GM18868 (cell line): ENCODE measurements around the gene ATXN7L1.
A peak's percentile ranks its signal among the peaks of the same experiment; 100 is the strongest.

Experiments used
- ATAC-seq: cut with Tn5 transposase; IDR thresholded peaks from one replicate; pipeline ENCODE4 v1.9.1; 2021; ENCODE audit warnings: mild to moderate bottlenecking, moderate library complexity; ENCODE audit not compliant: unreplicated experiment

The ATXN7L1 gene

DNA sequence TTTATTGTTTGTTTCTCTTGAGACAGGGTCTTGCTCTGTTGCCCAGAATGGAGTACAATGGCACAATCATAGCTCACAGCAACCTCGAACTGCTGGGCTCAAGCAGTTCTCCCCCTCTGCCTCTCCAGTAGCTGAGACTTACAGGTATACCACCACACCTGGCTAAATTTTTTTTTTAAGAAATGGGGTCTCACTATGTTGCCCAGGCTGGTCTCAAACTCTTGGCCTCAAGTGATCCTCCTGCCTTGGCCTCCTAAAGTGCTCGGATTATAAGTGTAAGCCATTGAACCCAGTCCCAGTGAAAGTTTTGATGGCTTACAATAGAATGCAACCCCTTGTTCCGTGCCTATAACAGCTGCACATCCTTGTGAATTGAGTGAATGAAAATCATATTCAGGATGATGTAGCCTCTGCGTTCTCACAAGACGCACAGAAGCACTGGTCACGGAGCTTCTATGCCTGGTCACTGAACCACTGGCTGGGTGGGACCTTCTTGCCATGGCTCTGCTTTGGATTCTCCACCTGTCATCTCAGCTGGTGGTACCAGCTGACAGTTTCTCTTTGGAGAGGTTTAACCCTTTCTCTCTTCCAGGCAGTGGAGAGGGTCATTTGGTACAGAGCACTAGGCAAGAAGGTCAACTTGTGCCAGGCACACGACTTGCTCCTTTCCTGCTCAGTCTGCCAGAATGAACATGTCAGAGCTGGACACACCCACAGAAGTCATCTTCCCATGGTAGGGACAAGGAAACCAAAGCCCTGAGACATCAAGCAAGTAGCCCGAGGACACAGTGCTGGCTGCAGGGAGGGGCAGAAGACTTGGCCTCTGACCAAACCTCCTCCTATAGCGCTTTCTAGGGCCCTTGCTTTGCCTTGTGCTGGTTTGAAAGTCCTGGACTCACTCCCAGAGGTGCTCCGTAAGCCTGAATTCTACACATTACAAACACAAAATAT lies 89.6 kb downstream of the ATXN7L1 start:
- ATAC-seq, result no peak

DNA sequence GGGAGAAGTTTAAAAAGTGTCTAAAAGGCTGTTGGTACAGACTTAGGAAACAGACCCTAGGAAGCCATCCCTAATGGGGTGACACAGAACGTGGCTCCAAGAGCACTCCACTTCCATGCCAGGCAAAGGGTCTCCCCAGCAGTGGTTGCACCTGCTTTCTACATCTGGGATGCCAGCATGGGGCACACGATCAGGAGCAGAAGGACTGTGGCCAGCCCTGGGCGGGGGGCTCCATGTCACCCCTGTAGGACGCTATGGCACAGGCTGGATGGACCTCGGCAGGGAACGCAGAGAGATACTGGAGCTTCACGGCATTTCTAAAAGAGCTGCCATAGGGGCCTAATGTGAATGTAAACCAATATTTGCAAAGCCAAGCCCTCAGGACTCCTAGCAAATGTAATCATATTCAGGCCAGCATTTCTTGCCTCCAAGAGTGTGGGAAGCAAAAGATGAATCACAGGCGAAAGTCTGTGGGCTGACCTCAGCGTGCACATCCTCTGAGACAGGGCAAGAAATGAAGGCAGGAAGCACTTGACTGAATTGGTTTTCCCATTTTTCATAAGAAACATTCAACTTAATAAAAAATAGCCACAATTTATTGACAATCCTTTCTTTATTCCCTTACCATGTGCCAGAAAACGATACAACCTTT lies 93.9 kb downstream of the ATXN7L1 start:
- ATAC-seq, result no peak

DNA sequence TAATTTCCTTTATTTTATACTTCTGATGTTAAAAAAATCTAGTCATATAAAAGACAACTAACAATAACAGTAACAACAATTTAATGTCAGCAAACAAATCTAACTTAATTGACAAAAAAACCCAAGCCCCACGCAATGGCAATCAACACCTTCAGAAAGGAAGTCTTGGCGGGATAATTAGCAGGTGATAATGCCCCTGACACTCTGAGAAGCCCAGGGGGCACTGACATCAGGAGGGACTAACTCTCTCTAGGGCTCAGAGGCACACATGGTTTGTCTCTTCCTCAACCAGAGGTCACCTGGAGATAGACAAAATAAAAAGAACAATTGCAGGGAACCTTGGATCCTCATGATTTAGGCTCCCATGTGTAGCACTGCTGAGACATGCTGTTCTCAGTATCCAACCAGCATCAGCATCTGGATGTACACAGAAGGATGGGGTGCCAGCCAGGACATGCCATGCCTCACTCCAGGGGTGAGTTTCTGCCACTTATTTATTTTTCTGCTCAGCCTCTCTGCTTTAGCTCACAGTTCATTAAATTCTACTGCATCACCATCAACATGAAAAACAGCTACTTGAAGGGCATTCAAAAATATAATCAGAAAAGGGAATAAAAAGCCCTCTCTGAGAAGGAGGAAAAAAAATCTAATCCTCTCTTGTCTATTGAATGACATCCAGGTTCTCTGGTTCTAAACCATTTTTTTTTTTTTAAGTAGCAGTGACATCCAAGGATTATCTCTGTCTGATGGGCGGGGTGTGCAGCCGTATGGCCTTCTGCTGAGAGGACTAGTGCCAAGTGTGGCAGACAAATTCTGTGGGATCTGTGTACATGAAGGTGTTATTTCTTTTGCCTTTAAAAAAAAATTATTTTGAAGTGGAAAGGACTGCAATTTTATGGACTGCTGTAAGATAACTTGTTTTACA lies 96.3 kb downstream of the ATXN7L1 start:
- no peak for ATAC-seq

DNA sequence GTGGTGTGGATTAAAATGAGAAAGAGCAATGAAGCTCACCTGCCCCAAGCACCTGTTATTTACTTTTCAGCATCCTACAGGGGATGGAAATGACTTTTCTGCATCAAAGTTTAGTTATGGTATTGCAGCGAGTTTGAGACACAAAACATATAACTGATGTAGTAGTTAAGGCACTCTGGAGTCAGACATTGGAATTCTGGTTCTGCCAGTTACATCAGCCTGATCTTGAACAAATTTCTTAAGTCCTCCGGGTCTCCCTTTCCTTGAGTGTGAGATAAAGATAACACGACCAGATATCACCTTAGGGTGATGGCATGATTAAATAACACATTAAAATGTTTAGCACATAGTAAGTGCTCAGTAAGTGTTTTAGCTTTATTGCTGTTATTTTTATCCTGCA lies 97.4 kb downstream of the ATXN7L1 start:
- no peak for ATAC-seq

- no peak for ATAC-seq
Observed at GRCh38 chr7:105776986-105777910, 99.2 kb downstream of the ATXN7L1 start.

DNA sequence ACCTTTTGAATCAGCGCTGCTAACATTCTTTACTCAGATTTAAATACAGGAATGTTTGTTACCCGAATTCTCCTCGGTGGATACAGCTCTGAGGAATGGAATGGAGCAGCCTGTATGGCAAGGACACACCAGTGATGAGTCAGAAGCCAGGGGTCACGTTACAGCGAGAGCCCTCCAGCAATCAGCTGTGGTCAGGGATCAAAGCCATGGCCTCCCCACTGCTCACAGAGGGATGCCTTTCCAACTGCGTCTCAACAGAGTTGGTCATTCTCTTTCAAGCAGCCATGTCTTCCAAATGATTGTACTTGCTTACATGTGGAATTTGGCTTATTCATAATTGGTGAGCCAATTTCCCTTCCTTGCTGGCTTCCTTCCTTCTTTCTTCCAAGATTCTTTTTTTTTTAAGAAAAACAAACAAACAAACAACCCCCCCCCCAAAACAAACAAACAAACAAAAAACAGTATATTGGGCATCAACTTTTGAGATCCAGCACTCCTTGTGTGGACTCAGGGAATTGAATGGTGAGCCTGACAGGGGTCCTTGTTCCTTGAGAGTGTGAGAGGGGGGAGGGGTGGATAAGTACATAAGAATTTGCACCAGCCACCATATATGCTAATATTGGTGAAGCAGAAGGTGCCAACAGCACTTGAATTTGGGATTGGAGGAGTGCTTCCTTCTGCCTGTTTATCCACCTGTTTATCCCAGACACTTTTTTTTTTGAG lies 100.2 kb downstream of the ATXN7L1 start:
- no peak for ATAC-seq

DNA sequence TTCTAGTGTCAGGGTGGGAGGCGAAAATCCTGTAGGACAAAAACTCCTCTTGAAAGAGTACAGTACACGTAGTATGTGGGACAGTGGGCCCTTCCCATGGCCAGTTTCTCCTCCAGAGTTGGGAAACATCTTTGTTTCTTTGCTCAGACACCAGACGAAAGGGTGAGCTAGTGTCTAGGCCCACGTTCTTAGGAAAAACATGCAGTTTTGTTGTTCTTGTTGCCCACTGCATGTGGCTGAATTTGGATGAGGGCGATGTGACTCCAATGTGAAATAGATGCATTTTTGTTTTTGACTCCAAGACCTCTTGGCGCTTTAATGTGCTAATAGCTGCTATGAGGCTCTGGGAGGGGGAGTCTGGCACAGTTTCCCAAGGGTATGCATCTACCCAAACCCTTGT lies 100.8 kb downstream of the ATXN7L1 start:
- ATAC-seq, result no peak

GRCh38 chr7:105773030-105773460 lies 103.4 kb downstream of the ATXN7L1 start:
- ATAC-seq, result no peak

- ATAC-seq, result peak; percentile 46
Observed at GRCh38 chr7:105769901-105770628, 106.3 kb downstream of the ATXN7L1 start.

GRCh38 chr7:105768898-105769507 lies 107.4 kb downstream of the ATXN7L1 start:
- no peak for ATAC-seq

DNA sequence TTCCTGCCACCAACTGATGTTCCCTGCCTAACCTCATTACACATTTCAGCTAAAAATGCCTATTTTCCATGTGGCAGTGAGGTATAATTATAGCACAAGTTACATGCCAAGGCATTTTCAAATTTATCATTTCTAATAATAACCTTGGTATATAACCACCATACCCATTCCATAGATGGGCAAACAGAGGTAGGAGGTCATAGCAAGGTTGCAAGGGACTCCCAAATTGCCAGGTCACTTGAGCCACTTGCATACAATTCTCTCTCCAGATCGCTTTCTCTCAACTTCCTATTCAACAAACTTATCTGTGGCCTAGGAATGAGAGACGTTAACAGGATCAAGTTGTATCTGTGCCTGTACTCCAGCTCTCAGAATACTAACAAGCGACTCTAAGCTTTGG lies 108.3 kb downstream of the ATXN7L1 start:
- ATAC-seq, result no peak

DNA sequence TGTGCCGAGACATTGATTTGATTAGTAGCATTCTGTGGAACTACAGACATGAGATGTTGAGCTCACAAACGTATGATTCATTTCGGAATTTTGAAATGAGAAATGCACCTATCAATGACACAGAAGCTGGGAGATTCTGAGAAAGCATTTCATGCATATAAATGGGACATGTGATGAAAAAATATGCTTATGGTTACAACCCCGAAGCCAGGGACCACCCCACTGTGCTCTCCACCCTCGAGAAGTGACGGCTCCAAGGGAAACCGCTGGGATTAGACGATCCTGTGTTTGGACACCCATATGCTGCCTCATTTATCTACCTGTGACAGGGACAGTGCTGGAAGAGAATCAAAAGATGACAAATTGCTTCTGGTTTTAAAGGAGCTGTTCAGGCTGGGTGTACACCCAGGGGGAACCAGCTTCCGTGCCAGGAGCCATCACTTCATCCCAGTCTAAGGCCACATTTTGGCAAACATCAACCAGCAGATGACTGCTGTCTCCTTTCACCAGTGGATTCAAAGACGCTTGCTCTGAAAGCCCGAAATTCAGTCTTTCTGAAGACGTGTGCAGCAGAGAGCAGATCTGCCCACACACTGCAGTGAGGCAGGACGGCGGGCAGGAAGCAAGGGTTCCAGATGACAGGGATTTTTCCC lies 109.9 kb downstream of the ATXN7L1 start:
- peak; percentile 57 for ATAC-seq

DNA sequence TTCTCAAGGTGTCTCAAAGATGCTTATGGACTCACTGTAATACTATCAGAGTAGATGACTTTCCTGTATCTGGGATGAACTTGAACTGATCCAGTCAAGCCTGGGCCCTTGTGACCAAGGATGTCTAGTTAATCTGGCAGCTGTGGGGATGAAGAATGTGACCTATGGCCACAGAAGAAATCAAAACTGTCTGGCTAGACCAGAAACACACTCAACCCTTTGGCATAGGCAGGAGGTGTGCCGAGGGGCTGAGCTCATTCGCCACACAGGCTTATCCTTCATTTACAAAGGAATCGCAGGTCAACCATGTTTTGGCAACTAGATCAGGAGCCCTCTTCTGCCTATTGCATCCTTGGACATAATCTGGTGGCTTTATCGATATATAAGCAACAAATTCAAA lies 110.6 kb downstream of the ATXN7L1 start:
- ATAC-seq, result no peak

- no peak for ATAC-seq
Observed at GRCh38 chr7:105764506-105764905, 111.9 kb downstream of the ATXN7L1 start.

DNA sequence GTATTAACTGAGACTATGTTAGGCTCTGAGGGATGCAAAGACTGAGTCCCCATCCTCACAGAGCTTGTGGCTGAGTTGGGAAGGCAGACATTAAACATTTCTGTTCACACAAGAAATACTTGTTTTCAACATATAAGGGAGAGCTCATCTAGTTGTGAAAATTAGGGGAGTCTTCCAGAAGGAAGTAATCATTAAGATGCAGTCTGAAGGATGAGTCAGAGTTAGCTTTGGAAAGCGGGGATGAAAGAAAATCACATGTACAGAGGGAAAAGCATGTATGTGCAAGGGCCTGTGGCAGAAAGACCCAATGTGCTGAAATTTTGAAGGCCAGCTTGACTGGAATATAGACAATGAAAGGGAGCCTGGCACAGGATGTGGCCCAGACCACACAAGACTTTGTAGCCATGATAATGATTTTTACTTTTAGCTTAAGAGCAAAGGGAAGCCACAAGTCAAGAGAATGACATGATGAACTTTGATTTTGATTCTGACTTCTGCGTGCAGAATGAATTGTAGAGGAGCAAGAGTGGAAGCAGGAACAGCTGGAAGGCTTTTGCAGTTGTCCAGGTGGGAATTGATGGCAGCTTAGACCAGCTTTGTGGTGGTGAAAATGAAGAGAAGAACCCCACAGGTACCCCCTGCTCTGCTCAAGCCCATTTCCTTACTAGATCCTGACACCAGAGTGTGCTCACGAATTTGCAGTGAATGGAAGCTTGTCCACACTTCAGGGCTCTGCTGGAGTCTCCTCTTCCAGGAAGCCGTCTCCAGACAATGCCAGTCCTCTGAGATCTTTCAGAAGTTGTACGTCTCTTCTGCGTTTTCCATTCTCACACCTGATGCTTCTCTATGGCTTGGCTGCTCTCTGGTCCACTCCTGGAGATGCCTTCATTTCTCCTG lies 115.6 kb downstream of the ATXN7L1 start:
- no peak for ATAC-seq

GRCh38 chr7:105759670-105760550 lies 116.5 kb downstream of the ATXN7L1 start:
- no peak for ATAC-seq
